SK-N-SH (cell line): ENCODE results near the gene HECTD4. TPM values are rescaled to one million over a fixed set of nuclear protein-coding genes. Genes with fewer than 3 reads are reported as not detected.

Experiments
- CTCF ChIA-PET: fragments of 300-600, 350-600 bp; formaldehyde crosslinking; extraction: SDS; loops from one replicate; lab custom pipeline; 2021; lab: Yijun Ruan, JAX
- POLR2A ChIA-PET: fragments of 350-600 bp; sonication (Branson Sonifier 250); formaldehyde crosslinking; extraction: SDS; loops from one replicate; lab custom pipeline; 2020; ENCODE audit warnings: antibody characterized with exemption, inconsistent platforms; lab: Yijun Ruan, JAX
- DNase-seq: peaks from one replicate; pipeline ENCODE4 v3.0.0; 2012
- H2AFZ ChIP-seq: fragments of 200-600 bp; sonication (generic); 2 replicates; pipeline ENCODE4 v1.8.1; 2016; ENCODE audit warnings: antibody characterized with exemption, mild to moderate bottlenecking, low read depth
- H3F3A ChIP-seq: fragments of 200-600 bp; sonication (generic); replicated peaks from 2 replicates; pipeline ENCODE3; 2016; ENCODE audit warnings: antibody characterized with exemption, mild to moderate bottlenecking; ENCODE audit not compliant: insufficient read depth
- H3K27ac ChIP-seq, 2 experiments: fragments of 200-500 bp in 1 of 2; fragments of 200-600 bp in 1 of 2; sonication (Bioruptor generic) in 1 of 2; sonication (generic), shearing (Covaris generic) in 1 of 2; 2 replicates each; pipeline versions ENCODE4 v1.5.1 to v1.6.1; 2014 to 2016; ENCODE audit warnings: low read depth in 2 of 2, inconsistent platforms in 1 of 2, low read length in 1 of 2, mild to moderate bottlenecking in 1 of 2, mixed read lengths in 1 of 2
- H3K27me3 ChIP-seq: fragments of 200-600 bp; sonication (generic), shearing (Covaris generic); 2 replicates; pipeline ENCODE4 v1.6.1; 2016; ENCODE audit warnings: mixed run types; ENCODE audit not compliant: insufficient read depth
- H3K36me3 ChIP-seq, 2 experiments: fragments of 200-500 bp in 1 of 2; fragments of 200-600 bp in 1 of 2; sonication (Bioruptor generic) in 1 of 2; sonication (generic) in 1 of 2; replicated peaks in 1 of 2; 2 replicates each; pipeline versions ENCODE3 to v1.5.1; 2014 to 2016; ENCODE audit warnings: low read length in 1 of 2, mild to moderate bottlenecking in 1 of 2; ENCODE audit not compliant: insufficient read depth in 2 of 2, control insufficient read depth in 1 of 2
- H3K4me1 ChIP-seq, 2 experiments: fragments of 200-500 bp in 1 of 2; fragments of 200-600 bp in 1 of 2; sonication (Bioruptor generic) in 1 of 2; sonication (generic), shearing (Covaris generic) in 1 of 2; 2 replicates each; pipeline versions ENCODE4 v1.5.1 to v1.6.1; 2014 to 2016; ENCODE audit warnings: low read depth in 1 of 2, low read length in 1 of 2, mixed run types in 1 of 2; ENCODE audit not compliant: insufficient read depth in 2 of 2, control insufficient read depth in 1 of 2
- H3K4me2 ChIP-seq: fragments of 200-600 bp; sonication (generic), shearing (Covaris generic); 2 replicates; pipeline ENCODE4 v1.6.1; 2017; ENCODE audit warnings: mixed run types
- H3K4me3 ChIP-seq, 2 experiments: fragments of 200-500 bp in 1 of 2; fragments of 200-600 bp in 1 of 2; sonication (Bioruptor generic) in 1 of 2; sonication (generic), shearing (Covaris generic) in 1 of 2; 2 replicates each; pipeline versions ENCODE4 v1.5.1 to v1.8.1; 2014 to 2016; ENCODE audit warnings: low read depth in 2 of 2, inconsistent platforms in 1 of 2, low read length in 1 of 2, mild to moderate bottlenecking in 1 of 2, mixed read lengths in 1 of 2, moderate library complexity in 1 of 2
- H3K79me2 ChIP-seq: fragments of 200-600 bp; sonication (generic); 2 replicates; pipeline ENCODE4 v1.8.1; 2017; ENCODE audit warnings: mild to moderate bottlenecking; ENCODE audit not compliant: insufficient read depth
- H3K9ac ChIP-seq: fragments of 200-600 bp; sonication (generic); 2 replicates; pipeline ENCODE4 v1.6.1; 2017; ENCODE audit warnings: mixed run types
- H3K9me2 ChIP-seq: fragments of 200-600 bp; sonication (generic); 2 replicates; pipeline ENCODE4 v1.6.1; 2017; ENCODE audit warnings: mixed run types
- H3K9me3 ChIP-seq: fragments of 200-600 bp; sonication (generic); 2 replicates; pipeline ENCODE4 v1.6.1; 2017; ENCODE audit warnings: mixed run types, mild to moderate bottlenecking, moderate library complexity
- H4K20me1 ChIP-seq: fragments of 200-600 bp; sonication (generic); 2 replicates; pipeline ENCODE4 v1.6.1; 2017; ENCODE audit warnings: mild to moderate bottlenecking, mixed run types; ENCODE audit not compliant: insufficient read depth
- CHD2 ChIP-seq: fragments of 150-350 bp; IDR thresholded peaks from 2 replicates; pipeline ENCODE4 v1.6.1; 2018; ENCODE audit warnings: low read length; ENCODE audit not compliant: partially characterized antibody
- EP300 ChIP-seq, 2 experiments: IDR thresholded peaks; 2 replicates each; pipeline versions ENCODE4 v1.4.0 to v1.6.1; 2012; ENCODE audit warnings: borderline replicate concordance in 1 of 2, low read depth in 1 of 2, low read length in 1 of 2
- FOXM1 ChIP-seq: IDR thresholded peaks from 2 replicates; pipeline ENCODE4 v1.4.0; 2012; ENCODE audit warnings: low read depth, mild to moderate bottlenecking
- GATA2 ChIP-seq: sonication (generic); formaldehyde crosslinking; IDR thresholded peaks from 2 replicates; pipeline ENCODE4 v1.5.0; 2020; ENCODE audit warnings: mild to moderate bottlenecking, missing genetic modification reagents
- NRF1 ChIP-seq: IDR thresholded peaks from 2 replicates; pipeline ENCODE4 v1.6.1; 2012; ENCODE audit warnings: low read depth, mild to moderate bottlenecking, low read length
- SMC3 ChIP-seq: IDR thresholded peaks from 2 replicates; pipeline ENCODE4 v1.6.1; 2012; ENCODE audit warnings: low read depth, low read length, improper control_type of control experiment
- TAF1 ChIP-seq: IDR thresholded peaks from 2 replicates; pipeline ENCODE4 v1.6.1; 2012; ENCODE audit warnings: low read depth, mild to moderate bottlenecking, low read length, moderate library complexity, borderline replicate concordance
- WGBS: methylation state at CpG from one replicate; pipeline ENCODE4 v1.1.6; 2017; ENCODE audit warnings: low lambda C conversion rate; 5-methylcytosine and 5-hydroxymethylcytosine counted together
- polyA plus RNA-seq, 3 experiments: library from polyadenylated mRNA; depleted of rRNA; stranded (reverse); fragments of >200 nt; gene quantifications; 2 replicates each; pipeline ENCODE4 v1.2.3, GENCODE V29; 2012
- TF ChIP-seq, protein P1 (sequence below): IDR thresholded peaks from 2 replicates; pipeline ENCODE4 v1.6.1; 2012; ENCODE audit warnings: mild to moderate bottlenecking, low read depth, low read length, moderate library complexity
- TF ChIP-seq, protein P2 (sequence below): fragments of 150-350 bp; IDR thresholded peaks from 2 replicates; pipeline ENCODE4 v1.6.1; 2016; ENCODE audit warnings: mild to moderate bottlenecking, low read depth, low read length
- TF ChIP-seq, protein P3 (sequence below): fragments of 150-350 bp; IDR thresholded peaks from 2 replicates; pipeline ENCODE4 v1.6.1; 2017; ENCODE audit warnings: antibody characterized with exemption, low read length, low read depth, borderline replicate concordance
- TF ChIP-seq, protein P4 (sequence below): IDR thresholded peaks from 2 replicates; pipeline ENCODE4; 2012
- TF ChIP-seq, protein P5 (sequence below): IDR thresholded peaks from 2 replicates; pipeline ENCODE4 v1.4.0; 2012; ENCODE audit warnings: low read depth, borderline replicate concordance

Gene HECTD4
- polyA plus RNA-seq, 1 of the 3 experiments (the other 2 are of a cell fraction) = 14.6 TPM

DNA sequence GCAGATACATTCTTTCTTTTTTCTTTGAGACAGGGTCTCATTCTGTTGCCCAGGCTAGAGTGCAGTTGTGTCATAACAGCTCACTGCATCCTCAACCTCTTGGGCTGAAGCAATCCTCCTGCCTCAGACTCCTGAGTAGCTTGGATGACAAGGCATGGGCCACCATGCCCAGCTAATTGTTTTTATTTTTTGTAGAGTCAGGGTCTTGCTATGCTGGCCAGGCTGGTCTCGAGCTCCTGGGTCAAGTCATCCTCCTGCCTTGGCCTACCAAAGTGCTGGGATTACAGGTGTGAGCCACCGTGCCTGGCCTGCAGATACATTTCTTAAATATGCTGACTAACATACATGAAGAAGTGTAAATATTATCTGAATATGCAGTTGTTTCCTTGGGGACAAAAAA is 115.8 kb downstream of the HECTD4 start:
- H3K9me3 ChIP-seq = no peaks in the 10 kb centered on the region
- CTCF ChIA-PET = no interaction called here

More for the DNA sequence above, 115.8 kb downstream of the HECTD4 start:
- H3K4me2 ChIP-seq = no peak overlapping the region
- peaks cover 45 to 48% of the 10 kb centered on the region in 2 experiments for H3K36me3 ChIP-seq
- no peaks in the 10 kb centered on the region for H3K27me3 ChIP-seq
- 92% methylated on average over 2 of the region's 2 CpGs for WGBS
- H3K9ac ChIP-seq = no peak overlapping the region
- H3K4me1 ChIP-seq = no peaks in the 10 kb centered on the region
- H3K27ac ChIP-seq = no peak overlapping the region
- no peaks in the 10 kb centered on the region for H3K9me2 ChIP-seq
- POLR2A ChIA-PET = no interaction called here
- TF ChIP-seq, protein P1, sequence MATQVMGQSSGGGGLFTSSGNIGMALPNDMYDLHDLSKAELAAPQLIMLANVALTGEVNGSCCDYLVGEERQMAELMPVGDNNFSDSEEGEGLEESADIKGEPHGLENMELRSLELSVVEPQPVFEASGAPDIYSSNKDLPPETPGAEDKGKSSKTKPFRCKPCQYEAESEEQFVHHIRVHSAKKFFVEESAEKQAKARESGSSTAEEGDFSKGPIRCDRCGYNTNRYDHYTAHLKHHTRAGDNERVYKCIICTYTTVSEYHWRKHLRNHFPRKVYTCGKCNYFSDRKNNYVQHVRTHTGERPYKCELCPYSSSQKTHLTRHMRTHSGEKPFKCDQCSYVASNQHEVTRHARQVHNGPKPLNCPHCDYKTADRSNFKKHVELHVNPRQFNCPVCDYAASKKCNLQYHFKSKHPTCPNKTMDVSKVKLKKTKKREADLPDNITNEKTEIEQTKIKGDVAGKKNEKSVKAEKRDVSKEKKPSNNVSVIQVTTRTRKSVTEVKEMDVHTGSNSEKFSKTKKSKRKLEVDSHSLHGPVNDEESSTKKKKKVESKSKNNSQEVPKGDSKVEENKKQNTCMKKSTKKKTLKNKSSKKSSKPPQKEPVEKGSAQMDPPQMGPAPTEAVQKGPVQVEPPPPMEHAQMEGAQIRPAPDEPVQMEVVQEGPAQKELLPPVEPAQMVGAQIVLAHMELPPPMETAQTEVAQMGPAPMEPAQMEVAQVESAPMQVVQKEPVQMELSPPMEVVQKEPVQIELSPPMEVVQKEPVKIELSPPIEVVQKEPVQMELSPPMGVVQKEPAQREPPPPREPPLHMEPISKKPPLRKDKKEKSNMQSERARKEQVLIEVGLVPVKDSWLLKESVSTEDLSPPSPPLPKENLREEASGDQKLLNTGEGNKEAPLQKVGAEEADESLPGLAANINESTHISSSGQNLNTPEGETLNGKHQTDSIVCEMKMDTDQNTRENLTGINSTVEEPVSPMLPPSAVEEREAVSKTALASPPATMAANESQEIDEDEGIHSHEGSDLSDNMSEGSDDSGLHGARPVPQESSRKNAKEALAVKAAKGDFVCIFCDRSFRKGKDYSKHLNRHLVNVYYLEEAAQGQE = no peak
- TF ChIP-seq NRF1 (no peak), GATA2 (CRISPR knock-in tag) (no peak), SMC3 (no peak), FOXM1 (no peak), CHD2 (no peak), EP300 (IDR thresholded peaks at IDR 0.05; ENCODE audit: borderline replicate concordance in 1 of 2, low read depth in 1 of 2, low read length in 1 of 2) (no peak), TAF1 (no peak)
- TF ChIP-seq, protein P2, sequence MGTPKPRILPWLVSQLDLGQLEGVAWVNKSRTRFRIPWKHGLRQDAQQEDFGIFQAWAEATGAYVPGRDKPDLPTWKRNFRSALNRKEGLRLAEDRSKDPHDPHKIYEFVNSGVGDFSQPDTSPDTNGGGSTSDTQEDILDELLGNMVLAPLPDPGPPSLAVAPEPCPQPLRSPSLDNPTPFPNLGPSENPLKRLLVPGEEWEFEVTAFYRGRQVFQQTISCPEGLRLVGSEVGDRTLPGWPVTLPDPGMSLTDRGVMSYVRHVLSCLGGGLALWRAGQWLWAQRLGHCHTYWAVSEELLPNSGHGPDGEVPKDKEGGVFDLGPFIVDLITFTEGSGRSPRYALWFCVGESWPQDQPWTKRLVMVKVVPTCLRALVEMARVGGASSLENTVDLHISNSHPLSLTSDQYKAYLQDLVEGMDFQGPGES = no peak
- TF ChIP-seq, protein P3, sequence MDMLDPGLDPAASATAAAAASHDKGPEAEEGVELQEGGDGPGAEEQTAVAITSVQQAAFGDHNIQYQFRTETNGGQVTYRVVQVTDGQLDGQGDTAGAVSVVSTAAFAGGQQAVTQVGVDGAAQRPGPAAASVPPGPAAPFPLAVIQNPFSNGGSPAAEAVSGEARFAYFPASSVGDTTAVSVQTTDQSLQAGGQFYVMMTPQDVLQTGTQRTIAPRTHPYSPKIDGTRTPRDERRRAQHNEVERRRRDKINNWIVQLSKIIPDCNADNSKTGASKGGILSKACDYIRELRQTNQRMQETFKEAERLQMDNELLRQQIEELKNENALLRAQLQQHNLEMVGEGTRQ = no peak
- TF ChIP-seq, protein P4, sequence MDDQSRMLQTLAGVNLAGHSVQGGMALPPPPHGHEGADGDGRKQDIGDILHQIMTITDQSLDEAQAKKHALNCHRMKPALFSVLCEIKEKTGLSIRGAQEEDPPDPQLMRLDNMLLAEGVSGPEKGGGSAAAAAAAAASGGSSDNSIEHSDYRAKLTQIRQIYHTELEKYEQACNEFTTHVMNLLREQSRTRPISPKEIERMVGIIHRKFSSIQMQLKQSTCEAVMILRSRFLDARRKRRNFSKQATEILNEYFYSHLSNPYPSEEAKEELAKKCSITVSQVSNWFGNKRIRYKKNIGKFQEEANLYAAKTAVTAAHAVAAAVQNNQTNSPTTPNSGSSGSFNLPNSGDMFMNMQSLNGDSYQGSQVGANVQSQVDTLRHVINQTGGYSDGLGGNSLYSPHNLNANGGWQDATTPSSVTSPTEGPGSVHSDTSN = no peak
- TF ChIP-seq, protein P5, sequence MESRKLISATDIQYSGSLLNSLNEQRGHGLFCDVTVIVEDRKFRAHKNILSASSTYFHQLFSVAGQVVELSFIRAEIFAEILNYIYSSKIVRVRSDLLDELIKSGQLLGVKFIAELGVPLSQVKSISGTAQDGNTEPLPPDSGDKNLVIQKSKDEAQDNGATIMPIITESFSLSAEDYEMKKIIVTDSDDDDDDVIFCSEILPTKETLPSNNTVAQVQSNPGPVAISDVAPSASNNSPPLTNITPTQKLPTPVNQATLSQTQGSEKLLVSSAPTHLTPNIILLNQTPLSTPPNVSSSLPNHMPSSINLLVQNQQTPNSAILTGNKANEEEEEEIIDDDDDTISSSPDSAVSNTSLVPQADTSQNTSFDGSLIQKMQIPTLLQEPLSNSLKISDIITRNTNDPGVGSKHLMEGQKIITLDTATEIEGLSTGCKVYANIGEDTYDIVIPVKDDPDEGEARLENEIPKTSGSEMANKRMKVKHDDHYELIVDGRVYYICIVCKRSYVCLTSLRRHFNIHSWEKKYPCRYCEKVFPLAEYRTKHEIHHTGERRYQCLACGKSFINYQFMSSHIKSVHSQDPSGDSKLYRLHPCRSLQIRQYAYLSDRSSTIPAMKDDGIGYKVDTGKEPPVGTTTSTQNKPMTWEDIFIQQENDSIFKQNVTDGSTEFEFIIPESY = no peak
- H3K4me3 ChIP-seq = no peak overlapping the region
- H4K20me1 ChIP-seq = no peaks in the 10 kb centered on the region
- no peak overlapping the region for H2AFZ ChIP-seq
- no peaks in the 10 kb centered on the region for H3K79me2 ChIP-seq
- H3F3A ChIP-seq = no peaks in the 10 kb centered on the region
- no peak for DNase-seq
